Stimulated activated CD8-positive, alpha-beta memory T cell treated with anti-CD3 and anti-CD28 coated beads, Interleukin-15, amount 100 ng/mL, for 24 hours (primary cell): ENCODE measurements around the gene CITED2.

Experiments
- DNase-seq: peaks from one replicate; pipeline ENCODE4 v3.0.0-alpha.2; 2020; ENCODE audit warnings: low read depth

The CITED2 gene

DNA sequence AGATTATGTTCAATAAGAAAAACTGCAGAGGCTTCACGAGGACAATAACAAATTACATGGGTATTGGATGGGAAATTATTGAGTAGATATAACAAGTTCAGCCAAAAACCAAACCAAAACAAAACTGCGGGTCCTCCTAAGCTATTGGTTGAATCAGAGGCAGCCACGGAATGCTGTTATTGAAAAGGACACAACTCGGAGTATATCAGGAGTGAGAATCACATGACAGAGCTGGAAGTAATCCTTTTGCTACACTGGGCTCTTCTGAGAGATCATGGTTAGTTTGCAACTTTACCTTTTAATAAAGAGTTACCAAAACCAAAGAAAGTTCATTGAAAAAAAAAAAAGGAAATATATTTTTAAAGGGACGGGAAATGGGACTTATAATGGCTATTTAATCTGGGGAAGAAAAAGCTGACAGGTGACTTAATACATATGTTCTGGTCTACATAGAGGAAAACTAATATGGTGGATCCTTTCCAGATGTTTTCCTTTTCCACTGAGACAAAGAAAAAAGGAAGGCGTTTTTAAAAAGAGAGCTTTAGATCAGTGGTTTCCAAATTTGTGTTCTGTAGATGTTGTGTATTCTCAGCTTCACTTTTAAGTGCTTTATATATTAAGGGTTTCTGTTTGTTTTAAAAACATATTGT lies 6.9 kb upstream of the CITED2 start:
- DNase-seq: no peak

GRCh38 chr6:139380611-139381010 lies 6.2 kb upstream of the CITED2 start:
- no peak for DNase-seq

DNA sequence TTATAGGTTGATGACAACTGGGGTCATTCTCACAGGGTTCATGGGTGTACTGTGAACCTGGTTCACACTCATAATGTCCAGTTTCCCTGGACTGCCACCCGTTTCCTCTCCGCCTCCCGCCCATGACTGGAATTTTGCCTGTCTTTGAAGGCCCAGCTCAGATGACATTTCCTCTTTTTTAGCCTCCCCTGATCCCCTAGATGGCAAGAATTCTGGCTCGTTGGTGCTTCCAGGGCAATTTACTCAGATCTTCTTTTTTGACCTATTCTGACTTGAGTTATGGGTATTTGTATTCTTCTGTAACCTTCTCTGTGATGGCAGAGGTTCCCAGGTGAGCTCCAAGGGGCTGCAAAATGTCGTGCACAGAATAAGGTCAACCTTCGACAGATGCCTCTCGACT lies 5.7 kb upstream of the CITED2 start:
- no peak for DNase-seq

GRCh38 chr6:139378882-139379341 lies 4.5 kb upstream of the CITED2 start:
- no peak for DNase-seq

DNA sequence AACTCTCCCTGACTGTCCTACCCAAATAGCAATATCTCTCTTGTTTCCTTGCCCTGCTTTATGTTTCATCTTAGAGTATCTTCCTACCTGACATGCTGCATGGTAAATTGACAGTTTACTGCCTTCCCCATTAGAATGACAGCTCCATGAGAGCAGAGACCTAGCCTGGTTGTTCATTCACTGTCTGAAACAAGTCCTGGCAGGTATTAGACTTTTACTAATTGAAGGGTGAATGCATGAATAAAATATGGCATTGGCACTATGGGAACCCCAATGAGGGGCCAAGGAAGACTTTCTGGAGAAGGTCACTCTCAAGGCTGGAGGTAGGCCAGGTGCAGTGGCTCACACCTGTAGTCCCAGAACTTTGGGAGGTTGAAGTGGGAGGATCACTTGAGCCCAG lies 3.8 kb upstream of the CITED2 start:
- no peak for DNase-seq

GRCh38 chr6:139376604-139377218 lies 2.3 kb upstream of the CITED2 start:
- no peak for DNase-seq

GRCh38 chr6:139376017-139376330 lies 1.5 kb upstream of the CITED2 start:
- no peak for DNase-seq

GRCh38 chr6:139375226-139376016 lies 973 bp upstream of the CITED2 start:
- peak; percentile 61 for DNase-seq

DNA sequence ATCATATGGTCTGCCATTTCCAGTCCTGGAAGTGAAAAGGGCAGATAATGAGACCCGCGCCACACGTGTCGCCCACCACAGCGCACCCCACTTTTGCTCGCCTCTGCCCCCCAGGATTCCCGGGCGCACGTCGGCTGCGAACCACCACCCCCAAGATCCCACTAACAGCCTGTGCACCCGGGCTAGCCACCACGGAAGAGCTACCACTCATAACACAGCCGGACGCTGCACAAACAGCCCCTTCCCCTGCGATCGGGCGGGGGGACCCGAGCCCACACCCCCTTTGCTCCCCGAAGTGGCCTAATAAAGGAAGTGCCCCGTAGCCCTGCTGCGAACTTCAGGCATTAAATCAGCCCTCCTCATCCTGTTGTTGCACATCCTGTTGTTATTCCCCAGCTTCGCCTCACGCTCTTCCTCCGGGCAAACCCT lies 506 bp downstream of the CITED2 start:
- no peak for DNase-seq

DNA sequence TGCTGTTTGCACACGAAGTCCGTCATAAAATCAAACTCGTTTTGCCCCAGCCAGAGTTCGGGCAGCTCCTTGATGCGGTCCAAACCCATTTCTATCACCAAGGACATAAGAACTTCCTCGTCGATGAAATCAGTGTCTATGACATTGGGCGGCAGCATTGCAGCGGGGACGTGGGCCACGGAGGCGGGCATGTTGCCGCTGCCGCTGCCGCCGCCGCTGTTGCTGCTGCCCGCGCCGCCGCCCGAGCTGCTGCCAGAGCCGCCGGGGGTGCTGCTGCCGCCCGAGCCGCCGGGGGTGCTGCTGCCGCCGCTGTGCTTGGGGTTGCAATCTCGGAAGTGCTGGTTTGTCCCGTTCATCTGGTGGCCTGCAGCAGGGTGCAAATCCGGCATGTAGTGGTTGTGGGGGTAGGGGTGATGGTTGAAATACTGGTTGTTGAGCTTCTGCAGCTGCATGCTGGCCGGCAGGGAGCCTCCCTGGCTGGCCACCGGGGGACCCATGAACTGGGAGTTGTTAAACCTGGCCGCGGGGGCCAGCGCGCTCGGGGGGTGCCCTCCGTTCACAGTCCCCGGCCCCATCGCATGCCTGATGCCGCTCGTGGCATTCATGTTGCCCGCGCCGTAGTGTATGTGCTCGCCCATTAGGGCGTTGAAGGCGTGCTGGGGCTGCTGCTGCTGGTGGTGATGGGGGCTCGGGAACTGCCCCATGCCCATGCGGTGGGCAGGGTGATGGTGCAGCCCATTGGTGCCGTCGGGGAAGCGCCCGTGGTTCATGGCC lies 1.1 kb downstream of the CITED2 start:
- peak; percentile 36 for DNase-seq

DNA sequence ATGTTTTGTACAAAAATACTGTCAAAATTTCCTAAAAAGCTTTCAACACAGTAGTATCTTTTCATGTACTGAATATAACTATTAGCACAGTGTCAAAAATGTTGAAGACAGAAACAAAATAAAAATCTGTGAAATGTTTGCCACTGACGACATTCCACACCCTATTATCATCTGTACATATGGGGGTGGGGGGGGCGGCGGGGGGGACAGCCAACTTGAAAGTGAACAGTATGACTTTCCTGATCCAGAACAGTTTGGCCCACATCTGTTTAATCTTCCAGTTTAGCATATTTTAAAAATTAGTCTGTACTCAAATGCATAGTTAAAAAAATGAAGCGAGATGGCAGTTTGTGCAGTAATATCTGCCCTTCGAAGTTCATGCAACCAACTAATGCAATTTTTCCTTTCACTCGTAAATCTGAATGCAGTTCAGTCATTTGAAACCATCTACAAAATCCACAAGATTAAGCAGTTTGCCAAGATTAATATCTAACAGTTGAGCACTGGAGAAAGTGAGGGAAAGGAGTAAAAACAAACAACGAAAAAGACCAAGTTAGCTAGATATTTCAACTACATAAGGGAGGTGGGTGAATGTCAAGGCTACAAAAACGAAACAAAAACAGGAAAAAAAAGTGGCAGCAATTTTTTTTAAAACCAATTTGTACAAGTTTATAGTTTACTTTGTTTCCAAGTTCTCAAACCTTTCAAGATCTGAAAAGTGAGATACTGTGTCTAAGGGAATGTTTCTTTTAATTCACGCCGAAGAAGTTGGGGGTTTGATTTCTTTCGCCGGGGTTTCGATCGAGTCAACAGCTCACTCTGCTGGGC lies 1.9 kb downstream of the CITED2 start:
- DNase-seq: no peak

- no peak for DNase-seq
Measured at GRCh38 chr6:139371421-139372203, 2.8 kb downstream of the CITED2 start.

GRCh38 chr6:139370999-139371345 lies 3.5 kb downstream of the CITED2 start:
- no peak for DNase-seq

GRCh38 chr6:139370283-139370998 lies 4.0 kb downstream of the CITED2 start:
- DNase-seq: no peak

DNA sequence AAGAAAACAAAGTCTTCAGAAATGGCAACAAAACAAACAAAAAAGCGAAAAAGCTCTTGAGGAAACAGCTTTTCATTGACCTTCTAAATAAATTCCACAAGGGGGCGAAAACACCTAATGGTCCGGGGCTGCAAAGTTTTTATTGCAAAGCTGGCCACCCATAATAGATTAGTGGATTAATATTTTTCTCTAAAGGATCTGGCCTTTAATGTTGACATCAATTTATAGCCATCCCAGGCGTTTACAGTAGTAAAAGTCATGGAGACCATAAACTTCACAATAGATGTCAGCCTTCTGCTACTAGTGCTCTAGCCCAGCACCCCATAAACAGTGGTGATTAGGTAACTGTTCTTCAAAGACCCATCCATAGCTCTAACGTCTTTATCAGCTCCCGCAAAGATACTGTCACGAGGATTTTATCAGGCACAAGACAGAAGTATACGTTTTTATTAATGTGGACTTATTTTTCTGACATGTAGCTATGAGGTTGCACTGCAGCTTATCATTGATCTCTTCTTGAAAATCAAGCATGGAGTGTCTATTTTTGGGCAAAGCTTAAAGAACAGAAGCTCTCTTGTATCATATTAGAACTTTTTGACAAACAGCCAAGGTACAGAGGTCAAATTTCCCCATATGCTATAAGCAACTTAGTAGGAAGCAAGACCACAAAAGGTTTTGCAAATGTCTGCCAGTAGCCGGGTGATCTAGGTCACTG lies 4.7 kb downstream of the CITED2 start:
- DNase-seq: no peak

DNA sequence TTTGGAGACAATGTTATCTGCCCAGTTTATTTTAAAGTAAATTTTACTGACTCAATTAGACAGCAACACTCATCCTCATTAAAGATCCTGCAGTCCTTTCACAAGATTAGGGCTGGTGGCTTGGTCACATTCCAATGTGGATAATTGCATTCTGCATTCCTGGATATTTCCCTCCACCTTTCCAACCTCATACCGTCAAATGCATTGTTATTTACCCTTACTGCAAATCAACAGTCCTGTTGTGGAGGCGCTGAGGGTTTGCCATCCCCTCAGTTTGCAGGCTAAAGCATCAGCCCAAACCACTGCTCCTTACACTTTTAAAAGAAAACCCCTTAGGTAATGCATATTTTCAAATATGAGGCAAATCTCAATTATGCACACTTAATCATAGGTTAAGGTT lies 5.4 kb downstream of the CITED2 start:
- DNase-seq: no peak

DNA sequence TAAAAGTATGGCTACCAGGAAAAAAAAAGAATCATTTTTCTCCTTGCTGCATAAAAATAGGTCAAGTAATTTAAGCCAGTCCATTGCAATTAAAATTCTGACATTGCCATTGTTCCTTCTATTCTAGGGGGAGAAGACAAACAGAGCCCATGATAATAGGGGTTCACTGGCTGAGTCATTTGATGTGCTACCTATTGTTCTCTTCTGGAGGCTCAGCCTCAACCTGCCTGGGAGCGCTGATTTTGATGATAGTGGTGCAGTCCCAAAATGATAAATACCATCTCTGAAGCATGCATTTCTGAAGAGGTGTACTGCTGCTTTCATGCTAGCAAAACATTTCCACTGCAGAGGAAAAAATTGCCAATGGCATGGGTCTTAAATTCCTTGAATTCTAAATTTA lies 5.8 kb downstream of the CITED2 start:
- no peak for DNase-seq

DNA sequence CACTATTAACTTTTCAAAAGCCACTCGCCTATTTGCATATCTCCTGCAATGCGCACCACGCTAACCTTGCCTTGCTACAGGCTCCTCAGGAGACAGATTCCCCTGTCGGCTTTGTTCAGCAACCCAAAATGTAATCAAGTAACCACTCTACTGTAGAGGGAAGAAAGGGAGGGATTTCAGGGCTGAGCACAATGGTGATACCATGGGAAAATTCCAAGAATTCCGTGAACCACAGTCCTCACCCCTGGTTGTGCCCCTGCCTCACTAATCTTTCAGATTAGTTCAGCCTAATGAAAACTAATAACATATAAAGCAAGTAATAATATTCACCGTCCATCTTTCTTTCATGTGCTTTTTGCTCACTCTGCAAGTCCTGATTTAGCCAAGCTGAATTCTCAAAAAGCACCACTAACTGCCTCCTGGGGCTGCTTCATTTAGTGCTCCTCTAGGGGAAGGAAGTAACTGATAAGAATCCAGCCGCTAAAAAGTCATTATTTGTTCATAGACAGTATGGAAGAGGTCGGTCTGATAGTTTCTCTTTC lies 6.6 kb downstream of the CITED2 start:
- no peak for DNase-seq

DNA sequence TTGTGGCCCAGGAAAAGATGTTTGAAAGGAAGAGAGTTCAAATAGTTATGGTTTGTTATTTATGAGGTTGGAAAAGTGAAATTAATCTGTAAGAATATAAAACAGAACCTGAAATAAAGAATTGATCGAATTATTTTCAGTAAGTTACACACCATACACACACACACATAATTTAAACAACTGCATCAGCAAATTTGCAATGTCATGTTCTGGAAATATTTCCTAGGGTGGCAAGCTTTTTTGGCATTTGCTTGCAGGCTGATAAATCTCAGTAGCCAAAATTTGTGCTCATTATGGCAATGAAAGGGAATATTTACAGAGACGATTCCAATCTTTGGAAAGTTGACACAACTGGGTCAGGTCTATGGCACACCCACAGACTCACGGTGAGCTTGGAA lies 9.5 kb downstream of the CITED2 start:
- DNase-seq: no peak
